Pancreas (tissue), 10 donors: ENCODE measurements around the gene TIMM9. TPM values are rescaled to one million over a fixed set of nuclear protein-coding genes. Genes with fewer than 3 reads are reported as not detected.
A peak's percentile ranks its signal among the peaks of the same experiment; 100 is the strongest.
"Not testable (repeated sequence)": the region's sequence is repeated elsewhere in the genome, so short reads cannot be mapped to it uniquely, and the experiment has no call there.

Experiments
- ATAC-seq, 4 donors: fragments of 200-7000 bp; cut with Tn5 transposase; one replicate each; pipeline versions ENCODE4 v1.8.0 to v1.9.1; 2020; ENCODE audit warnings: mild to moderate bottlenecking in 4 of 4, moderate library complexity in 4 of 4
- DNase-seq, 6 donors: peaks; one replicate each; pipeline ENCODE4 v3.0.0-alpha.2; 2020
- FAIRE-seq: peaks from 2 replicates; lab custom pipeline; 2012; peaks lifted over from hg19 to GRCh38; lab: Jason Lieb, UNC
- H3K27ac ChIP-seq, 4 donors: fragments of 200-600 bp; sonication (generic); 1 replicate in 3 of 4; 2 replicates in 1 of 4; pipeline versions ENCODE4 v1.5.0 to v1.8.0; 2020
- H3K27me3 ChIP-seq, 4 donors: fragments of 200-600 bp; one replicate each; pipeline ENCODE4 v1.8.0; 2021
- H3K36me3 ChIP-seq, 3 donors: fragments of 200-600 bp; sonication (generic) in 1 of 3; one replicate each; pipeline versions ENCODE4 v1.5.0 to v1.8.0; 2020 to 2021
- H3K4me1 ChIP-seq, 3 donors: fragments of 200-600 bp; one replicate each; pipeline ENCODE4 v1.8.0; 2021
- H3K4me3 ChIP-seq, 4 donors: fragments of 200-600 bp; sonication (generic) in 2 of 4; one replicate each; pipeline versions ENCODE4 v1.5.0 to v1.8.0; 2020 to 2021
- H3K9me3 ChIP-seq, 4 donors: fragments of 200-600 bp; one replicate each; pipeline ENCODE4 v1.8.0; 2021
- CTCF ChIP-seq, 4 donors: fragments of 200-600 bp; sonication (generic) in 3 of 4; IDR thresholded peaks; one replicate each; pipeline versions ENCODE4 v1.5.0 to v1.8.0; 2021; ENCODE audit warnings: antibody characterized with exemption in 4 of 4
- WGBS, 2 donors: extraction: QIAGEN DNeasy Blood & Tissue Kit; methylation state at CpG; one replicate each; pipeline ENCODE4 v1.1.7; 2013; 5-methylcytosine and 5-hydroxymethylcytosine counted together
- intact Hi-C, 3 donors: fragments of 100-400 bp; cut with DNase I; formaldehyde crosslinking; loops; one replicate each; pipeline versions ENCODE4 v1.11.1 to v1.14.2; 2022
- polyA plus RNA-seq, 2 donors: library from polyadenylated mRNA; stranded (reverse); fragments of 200-250 nt; gene quantifications; one replicate each; pipeline ENCODE4 v1.2.3, GENCODE V29; 2013
- total RNA-seq, 6 donors: library from RNA; stranded (reverse); fragmentation: NEBNext Ultra II Directional in 4 of 6; extraction: Animal tissue kit (Norgen Biotek cat#: 25700) in 4 of 6; gene quantifications; one replicate each; pipeline versions ENCODE4 v1.2.1 to v1.2.4, GENCODE V29; 2021 to 2023
- donor health status: healthy with polysubstance abuse.
- donor health status: DM: no; HTN: no; CAD: no; lungs with moderate emphysema.
- donor health status: DM: no; HTN: no; CAD: no.
- donor health status: control.
- donor health status: control.
- donor health status: Bipolar disorder and iron deficiency.
- donor health status: DM: yes; HTN: yes; CAD: no.
- donor health status: DM: no; HTN: no; CAD: no.
- donor health status: DM: no; HTN: no; CAD: no.
- donor health status: DM: yes; HTN: yes; CAD: no.

The TIMM9 gene
- total and polyA plus RNA-seq, 8 donors = 24.1 to 58.7 (median 36.7) TPM

- ATAC-seq (no peak), FAIRE-seq (no peak)
- H3K9me3 ChIP-seq = no peaks in the 10 kb centered on the region
These were observed 58.4 kb downstream of the TIMM9 start for GRCh38 chr14:58368956-58369355.

GRCh38 chr14:58367296-58367695 lies 60.0 kb downstream of the TIMM9 start:
- no peak for DNase-seq
- H3K9me3 ChIP-seq = no peaks in the 10 kb centered on the region
- H3K27ac ChIP-seq = no peak overlapping the region
- no peaks in the 10 kb centered on the region for H3K27me3 ChIP-seq
- ATAC-seq = peak in 1 of 4 donors; percentile 35
- intact Hi-C loops = loop anchor here in 1 of 3 donors (10.0 kb wide), 1 partner anchor 262 kb away; no protein-coding TSS in a partner anchor
- 63 to 71% methylated on average over 3 of the region's 3 CpGs for WGBS, 2 donors
- H3K4me1 ChIP-seq = no peaks in the 10 kb centered on the region
- FAIRE-seq = no peak
- peaks cover 5 to 40% (median 6%) of the 10 kb centered on the region in 3 donors for H3K36me3 ChIP-seq
- no peak overlapping the region for H3K4me3 ChIP-seq
- no peak for TF ChIP-seq CTCF (IDR thresholded peaks at IDR 0.05)

More at GRCh38 chr14:58368956-58369355, 58.4 kb downstream of the TIMM9 start:
- H3K27me3 ChIP-seq = no peaks in the 10 kb centered on the region
- intact Hi-C loops = loop anchor here in 1 of 3 donors (10.0 kb wide), 1 partner anchor 264 kb away; no protein-coding TSS in a partner anchor
- H3K4me1 ChIP-seq = no peaks in the 10 kb centered on the region
- TF ChIP-seq CTCF (IDR thresholded peaks at IDR 0.05) = no peak
- 93 to 97% methylated on average over 1 of the region's 1 CpG for WGBS, 2 donors
- DNase-seq = no peak
- no peak overlapping the region for H3K4me3 ChIP-seq
- no peak overlapping the region for H3K27ac ChIP-seq
- peaks cover 5 to 48% (median 8%) of the 10 kb centered on the region in 3 donors for H3K36me3 ChIP-seq

GRCh38 chr14:58364316-58364715 lies 63.0 kb downstream of the TIMM9 start:
- TF ChIP-seq CTCF (IDR thresholded peaks at IDR 0.05) = no peak
- DNase-seq (no peak), ATAC-seq (no peak), FAIRE-seq (no peak)
- no peaks in the 10 kb centered on the region for H3K9me3 ChIP-seq
- intact Hi-C loops = loop anchor here in 1 of 3 donors (10.0 kb wide), 1 partner anchor 260 kb away; no protein-coding TSS in a partner anchor
- H3K4me3 ChIP-seq = no peak overlapping the region
- no peak overlapping the region for H3K27ac ChIP-seq
- H3K36me3 ChIP-seq = peaks cover 6 to 47% (median 18%) of the 10 kb centered on the region in 3 donors
- H3K4me1 ChIP-seq = no peaks in the 10 kb centered on the region
- H3K27me3 ChIP-seq = no peaks in the 10 kb centered on the region
- 89 to 95% methylated on average over 4 of the region's 4 CpGs for WGBS, 2 donors

GRCh38 chr14:58362798-58363412 lies 64.4 kb downstream of the TIMM9 start:
- H3K27me3 ChIP-seq = no peaks in the 10 kb centered on the region
- DNase-seq = no peak

GRCh38 chr14:58362272-58362671 lies 65.1 kb downstream of the TIMM9 start:
- intact Hi-C loops = loop anchor here in 1 of 3 donors (10.0 kb wide), 1 partner anchor 257 kb away; no protein-coding TSS in a partner anchor
- ATAC-seq, H3K9me3 ChIP-seq, FAIRE-seq, H3K27ac ChIP-seq, DNase-seq, H3K4me3 ChIP-seq, H3K4me1 ChIP-seq, H3K27me3 ChIP-seq: not testable (repeated sequence)
- 95 to 100% methylated on average over 1 of the region's 1 CpG for WGBS, 2 donors
- H3K36me3 ChIP-seq = peaks cover 6 to 31% (median 18%) of the 10 kb centered on the region in 3 donors

More at GRCh38 chr14:58362798-58363412, 64.4 kb downstream of the TIMM9 start:
- FAIRE-seq (no peak), ATAC-seq (peak in 3 of 4 donors; percentile 72 to 81 (median 75))
- Histone ChIP-seq H3K4me1 (no peaks in the 10 kb centered on the region), H3K27ac (no peak overlapping the region), H3K36me3 (peaks cover 6 to 36% (median 18%) of the 10 kb centered on the region in 3 donors), H3K4me3 (no peak overlapping the region), H3K9me3 (no peaks in the 10 kb centered on the region)
- intact Hi-C loops = loop anchor here in 1 of 3 donors (10.0 kb wide), 1 partner anchor 258 kb away; no protein-coding TSS in a partner anchor
- TF ChIP-seq CTCF (IDR thresholded peaks at IDR 0.05) = peak in 1 of 4 donors; percentile 8
- WGBS, 2 donors = 85 to 88% methylated on average over 3 of the region's 3 CpGs

Other genes starting within 250 kb of the TIMM9 start
- 10 to 100 TPM; 19.7 to 31.0 (median 22.6) TPM for gene ACTR10, start 227.4 kb downstream of the TIMM9 start, total RNA-seq
- gene ACTR10, start 227.4 kb downstream of the TIMM9 start, polyA plus RNA-seq = 10 to 100 TPM; 21.8 to 58.9 TPM
- gene PSMA3, start 182.7 kb downstream of the TIMM9 start, total RNA-seq = 10 to 100 TPM; 40.0 to 67.8 (median 58.4) TPM
- gene PSMA3, start 182.7 kb downstream of the TIMM9 start, polyA plus RNA-seq = 10 to 100 TPM; 66.3 to 74.7 TPM
- gene ARID4A, start 129.0 kb downstream of the TIMM9 start, total RNA-seq = 10 to 100 TPM in 4 of 6 donors, 1 to 10 TPM in 2; 8.7 to 20.2 (median 13.5) TPM
- gene ARID4A, start 129.0 kb downstream of the TIMM9 start, polyA plus RNA-seq = 1 to 10 TPM; 5.5 to 6.0 TPM
- under 1 TPM in 3 of 6 donors, not detected in 3; 0.25 to 0.51 (median 0.38) TPM for gene TOMM20L, start 31.6 kb downstream of the TIMM9 start, total RNA-seq
- not detected for gene TOMM20L, start 31.6 kb downstream of the TIMM9 start, polyA plus RNA-seq
- gene KIAA0586, start 188 bp upstream of the TIMM9 start, total RNA-seq = 10 to 100 TPM in 1 of 6 donors, 1 to 10 TPM in 5; 4.2 to 12.4 (median 5.8) TPM
- gene KIAA0586, start 188 bp upstream of the TIMM9 start, polyA plus RNA-seq = 1 to 10 TPM; 3.9 to 4.3 TPM
- gene DACT1, start 210.4 kb upstream of the TIMM9 start, total RNA-seq = 1 to 10 TPM in 3 of 6 donors, under 1 TPM in 3; 0.69 to 7.5 (median 1.2) TPM
- gene DACT1, start 210.4 kb upstream of the TIMM9 start, polyA plus RNA-seq = 1 to 10 TPM in 1 of 2 donors, under 1 TPM in 1; 0.80 to 1.3 TPM